Fibroblast of villous mesenchyme (primary cell): Measurements from ENCODE around the gene ANKRD16. TPM values are rescaled to one million over a fixed set of nuclear protein-coding genes. Genes with fewer than 3 reads are reported as not detected.
A peak's percentile ranks its signal among the peaks of the same experiment; 100 is the strongest.

Source experiments
- DNase-seq: peaks from one replicate; pipeline ENCODE4 v3.0.0-alpha.2; 2010; ENCODE audit warnings: low read depth
- H3K4me3 ChIP-seq: 2 replicates; pipeline ENCODE4 v1.5.1; 2011; ENCODE audit warnings: low read depth, mild to moderate bottlenecking, low read length
- total RNA-seq: library from RNA; depleted of rRNA; stranded (reverse); fragments of >200 nt; gene quantifications from 2 replicates; pipeline ENCODE4 v1.2.3, GENCODE V29; 2012
- TF ChIP-seq, protein P1 (sequence below): IDR thresholded peaks from 2 replicates; pipeline ENCODE4 v1.5.1; 2012; ENCODE audit warnings: low read depth, mild to moderate bottlenecking, low read length; ENCODE audit not compliant: insufficient read depth

The ANKRD16 gene
- 4.7 and 9.3 TPM in 2 replicates for total RNA-seq

DNA sequence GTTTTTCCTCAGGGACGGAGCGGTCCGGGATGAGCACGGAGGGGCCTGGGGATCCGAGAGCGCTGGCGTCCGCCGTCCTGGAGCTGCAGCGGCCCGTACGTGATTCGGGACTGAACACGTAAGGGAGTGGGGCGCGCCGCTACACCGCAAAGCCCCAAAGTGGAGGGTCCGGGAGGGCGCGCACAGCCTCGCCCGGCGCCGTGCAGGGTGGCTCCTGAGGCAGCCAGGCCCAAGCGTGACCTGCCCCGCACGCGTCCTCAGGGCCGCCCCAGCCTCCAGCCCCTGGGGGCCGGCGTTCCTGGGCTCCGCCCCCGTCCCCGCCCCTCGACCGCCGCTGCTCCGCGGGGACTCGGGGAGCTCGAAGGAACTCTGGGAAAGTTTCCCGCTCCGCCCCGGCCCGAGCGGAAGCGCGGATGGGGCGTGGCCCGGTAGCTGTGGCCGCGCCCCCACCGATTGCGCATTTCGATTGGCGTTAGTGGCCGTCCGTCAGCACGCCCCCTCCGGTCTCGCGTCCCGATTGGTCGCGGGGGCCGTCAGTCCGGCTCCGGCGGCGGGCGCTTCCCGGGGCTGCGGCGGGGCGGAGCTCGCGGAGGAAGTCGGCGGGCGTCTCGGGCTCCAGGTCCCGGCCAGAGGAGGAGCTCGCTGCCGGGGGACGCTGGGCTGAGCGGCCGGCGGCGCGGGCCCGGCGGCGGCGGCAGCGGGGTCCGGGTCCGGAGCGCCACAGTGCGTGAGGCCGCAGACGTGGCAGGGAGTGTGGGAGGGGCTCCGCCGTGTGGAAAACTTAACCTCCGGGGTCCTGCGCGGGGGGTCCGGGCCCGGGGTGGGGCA, at the start of gene ANKRD16, which contains the start of gene FBH1:
Gene ANKRD16, minus strand, starts transcription at position 270 of the 828 bp plus-strand sequence. CDS start 539 bp downstream, outside the sequence.
Gene FBH1, plus strand, starts transcription at position 620 of the 828 bp plus-strand sequence. Its CDS starts 103 bp downstream, at position 723.
- TF ChIP-seq, protein P1, sequence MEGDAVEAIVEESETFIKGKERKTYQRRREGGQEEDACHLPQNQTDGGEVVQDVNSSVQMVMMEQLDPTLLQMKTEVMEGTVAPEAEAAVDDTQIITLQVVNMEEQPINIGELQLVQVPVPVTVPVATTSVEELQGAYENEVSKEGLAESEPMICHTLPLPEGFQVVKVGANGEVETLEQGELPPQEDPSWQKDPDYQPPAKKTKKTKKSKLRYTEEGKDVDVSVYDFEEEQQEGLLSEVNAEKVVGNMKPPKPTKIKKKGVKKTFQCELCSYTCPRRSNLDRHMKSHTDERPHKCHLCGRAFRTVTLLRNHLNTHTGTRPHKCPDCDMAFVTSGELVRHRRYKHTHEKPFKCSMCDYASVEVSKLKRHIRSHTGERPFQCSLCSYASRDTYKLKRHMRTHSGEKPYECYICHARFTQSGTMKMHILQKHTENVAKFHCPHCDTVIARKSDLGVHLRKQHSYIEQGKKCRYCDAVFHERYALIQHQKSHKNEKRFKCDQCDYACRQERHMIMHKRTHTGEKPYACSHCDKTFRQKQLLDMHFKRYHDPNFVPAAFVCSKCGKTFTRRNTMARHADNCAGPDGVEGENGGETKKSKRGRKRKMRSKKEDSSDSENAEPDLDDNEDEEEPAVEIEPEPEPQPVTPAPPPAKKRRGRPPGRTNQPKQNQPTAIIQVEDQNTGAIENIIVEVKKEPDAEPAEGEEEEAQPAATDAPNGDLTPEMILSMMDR, result no peak
- H3K4me3 ChIP-seq, result peak within 1 kb of the TSS; percentile 88
- peak; percentile 99 for DNase-seq

- TF ChIP-seq, protein P1, result no peak
- H3K4me3 ChIP-seq, result no peak overlapping the region
- DNase-seq, result no peak
Measured at GRCh38 chr10:5938291-5938690, 48.6 kb upstream of the ANKRD16 start.

DNA sequence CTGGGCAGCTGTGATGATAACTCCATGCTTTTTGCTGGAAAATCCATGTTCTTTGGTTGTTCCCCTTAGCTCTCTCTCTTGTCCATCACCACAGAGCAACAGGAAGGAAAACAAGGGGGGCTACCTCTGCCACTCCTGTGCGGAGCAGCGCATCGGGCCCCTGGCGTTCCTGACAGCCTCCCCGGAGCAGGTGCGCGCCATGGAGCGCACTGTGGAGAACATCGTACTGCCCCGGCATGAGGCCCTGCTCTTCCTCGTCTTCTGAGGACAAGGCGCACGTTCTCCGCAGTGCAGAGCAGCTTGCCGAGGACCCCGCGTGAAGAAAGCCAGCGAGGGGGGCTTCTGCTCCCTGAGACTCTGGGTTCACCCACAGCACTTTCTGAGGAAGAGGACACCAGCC, 47.3 kb upstream of the ANKRD16 start:
- DNase-seq, result no peak
- TF ChIP-seq, protein P1, result no peak
- no peak overlapping the region for H3K4me3 ChIP-seq

DNA sequence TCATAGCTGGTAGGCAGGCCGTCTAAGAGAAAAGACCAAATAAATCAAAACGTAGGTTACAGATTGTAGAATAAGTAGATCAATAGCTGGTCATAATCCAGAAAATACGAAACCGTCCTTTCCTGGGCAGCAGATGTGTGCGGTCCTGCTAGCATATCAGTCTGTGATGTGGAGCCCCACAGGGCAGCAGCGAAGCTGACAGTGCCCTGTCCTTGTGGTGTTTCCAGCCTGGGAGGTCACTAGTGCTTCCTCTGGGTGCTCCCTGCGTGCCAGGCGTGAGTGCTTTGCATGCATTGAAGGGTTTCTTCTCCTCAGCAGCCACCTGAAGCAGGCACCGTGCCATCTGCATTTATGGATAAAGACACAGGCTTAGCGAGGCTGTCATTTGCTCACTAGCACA, 45.9 kb upstream of the ANKRD16 start:
- no peak overlapping the region for H3K4me3 ChIP-seq
- no peak for DNase-seq
- TF ChIP-seq, protein P1, result no peak

GRCh38 chr10:5933909-5934546, 44.3 kb upstream of the ANKRD16 start:
- TF ChIP-seq, protein P1, result no peak
- no peak for DNase-seq

GRCh38 chr10:5932345-5932744, 42.7 kb upstream of the ANKRD16 start:
- H3K4me3 ChIP-seq, result no peak overlapping the region

More at GRCh38 chr10:5933909-5934546, 44.3 kb upstream of the ANKRD16 start:
- no peak overlapping the region for H3K4me3 ChIP-seq

More at GRCh38 chr10:5932345-5932744, 42.7 kb upstream of the ANKRD16 start:
- peak; percentile 90 for DNase-seq
- TF ChIP-seq, protein P1, result no peak
